NT2/D1 (cell line): ENCODE data around the gene DDAH1.

Source experiments
- SUZ12 ChIP-seq: IDR thresholded peaks from 2 replicates; pipeline ENCODE4 v1.6.1; 2011; ENCODE audit not compliant: insufficient read length, insufficient read depth; ENCODE audit errors: extremely low read depth
- YY1 ChIP-seq: IDR thresholded peaks from 2 replicates; pipeline ENCODE4 v1.6.1; 2011; ENCODE audit not compliant: insufficient read length, insufficient read depth
- ZNF274 ChIP-seq: IDR thresholded peaks from 2 replicates; pipeline ENCODE4 v1.6.1; 2011; ENCODE audit warnings: mild to moderate bottlenecking, low read depth, low read length

- TF ChIP-seq SUZ12 = no peak
- TF ChIP-seq YY1 = no peak
- TF ChIP-seq ZNF274 = no peak
Observed at GRCh38 chr1:85398391-85399064, 66.4 kb downstream of the DDAH1 start.
